CD4-positive, alpha-beta T cell treated with Interleukin-2 at 100 ng/mL for 4 hours (primary cell): ENCODE measurements around the gene CTXN1.
"Not testable (repeated sequence)": the region's sequence is repeated elsewhere in the genome, so short reads cannot be mapped to it uniquely, and the experiment has no call there.

Experiments used
- DNase-seq: peaks from one replicate; pipeline ENCODE4 v3.0.0-alpha.2; 2020; ENCODE audit warnings: low spot score

Gene CTXN1

DNA sequence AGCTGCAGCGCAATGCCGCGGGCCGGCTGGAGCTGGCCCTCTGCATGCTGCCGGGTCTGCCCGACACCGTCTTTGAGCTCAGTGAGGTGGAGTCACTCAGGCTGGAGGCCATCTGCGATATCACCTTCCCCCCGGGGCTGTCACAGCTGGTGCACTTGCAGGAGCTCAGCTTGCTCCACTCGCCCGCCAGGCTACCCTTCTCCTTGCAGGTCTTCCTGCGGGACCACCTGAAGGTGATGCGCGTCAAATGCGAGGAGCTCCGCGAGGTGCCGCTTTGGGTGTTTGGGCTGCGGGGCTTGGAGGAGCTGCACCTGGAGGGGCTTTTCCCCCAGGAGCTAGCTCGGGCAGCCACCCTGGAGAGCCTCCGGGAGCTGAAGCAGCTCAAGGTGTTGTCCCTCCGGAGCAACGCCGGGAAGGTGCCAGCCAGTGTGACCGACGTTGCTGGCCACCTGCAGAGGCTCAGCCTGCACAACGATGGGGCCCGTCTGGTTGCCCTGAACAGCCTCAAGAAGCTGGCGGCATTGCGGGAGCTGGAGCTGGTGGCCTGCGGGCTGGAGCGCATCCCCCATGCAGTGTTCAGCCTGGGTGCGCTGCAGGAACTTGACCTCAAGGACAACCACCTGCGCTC is 26.1 kb downstream of the CTXN1 start:
- no peak for DNase-seq

DNA sequence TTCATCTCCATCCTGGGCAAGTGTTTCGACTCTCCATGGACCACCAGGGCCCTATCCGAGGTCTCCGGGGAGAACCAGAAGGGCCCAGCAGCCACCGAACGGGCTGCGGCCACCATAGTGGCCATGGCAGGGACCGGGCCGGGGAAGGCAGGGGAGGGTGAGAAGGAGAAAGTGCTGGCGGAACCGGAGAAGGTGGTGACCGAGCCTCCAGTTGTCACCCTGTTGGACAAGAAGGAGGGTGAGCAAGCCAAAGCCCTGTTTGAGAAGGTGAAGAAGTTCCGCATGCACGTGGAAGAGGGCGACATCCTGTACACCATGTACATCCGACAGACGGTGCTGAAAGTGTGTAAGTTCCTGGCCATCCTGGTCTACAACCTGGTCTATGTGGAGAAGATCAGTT is 27.0 kb downstream of the CTXN1 start:
- no peak for DNase-seq

DNA sequence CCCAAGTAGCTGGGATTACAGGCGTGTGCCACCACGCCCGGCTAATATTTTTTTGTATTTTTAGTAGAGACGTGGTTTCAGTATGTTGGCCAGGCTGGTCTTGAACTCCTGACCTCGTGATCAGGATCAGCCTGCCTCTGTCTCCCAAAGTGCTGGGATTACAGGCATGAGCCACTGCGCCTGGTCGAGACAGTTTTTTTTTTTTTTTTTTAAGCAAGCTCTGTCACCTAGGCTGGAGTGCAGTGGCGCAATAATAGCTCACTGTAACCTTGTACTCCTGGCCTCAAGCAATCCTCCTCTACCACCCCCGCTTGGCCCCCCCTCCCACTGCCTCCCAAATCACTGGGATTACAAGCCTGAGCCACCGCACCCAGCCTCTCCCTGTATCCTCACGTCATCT is 28.6 kb downstream of the CTXN1 start:
- no peak for DNase-seq

GRCh38 chr19:7895565-7895964 is 30.4 kb downstream of the CTXN1 start:
- no peak for DNase-seq

DNA sequence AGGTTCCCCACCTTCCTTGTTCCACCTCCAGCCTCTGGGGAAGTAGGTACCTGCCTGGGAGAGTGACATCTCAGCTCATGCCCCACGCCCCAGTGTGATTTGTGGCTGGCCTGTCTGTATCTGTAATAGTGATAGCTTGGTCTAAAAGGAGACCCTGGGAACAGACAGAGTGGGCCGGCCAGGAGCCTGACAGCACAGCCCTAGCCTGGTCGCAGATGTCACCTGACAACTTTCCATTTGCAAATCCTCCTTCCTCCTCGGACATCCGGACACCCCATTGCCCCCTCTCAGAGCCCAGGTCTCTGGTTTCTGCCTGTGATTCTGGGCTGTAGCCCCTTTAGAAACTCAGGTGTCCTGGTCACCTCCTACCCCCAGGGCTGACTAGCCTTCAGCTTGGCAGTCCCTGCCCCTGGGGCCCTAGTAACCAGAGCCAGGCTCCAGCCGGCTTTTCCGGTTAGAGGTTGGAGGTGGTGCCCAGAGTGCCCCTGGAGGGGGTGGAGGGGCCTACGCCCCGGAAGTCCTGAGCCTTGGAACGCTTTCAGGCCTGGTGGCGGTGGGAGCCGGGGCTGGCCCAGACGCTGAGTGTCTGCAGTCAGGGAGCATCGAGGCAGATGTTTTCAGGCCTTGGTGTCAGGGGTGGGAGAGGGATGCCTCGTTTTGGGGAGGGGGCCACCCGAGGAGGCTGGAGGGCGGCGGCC is 31.2 kb downstream of the CTXN1 start:
- DNase-seq = no peak

- DNase-seq = not testable (repeated sequence)
These were observed 32.4 kb downstream of the CTXN1 start for GRCh38 chr19:7893362-7894101.

DNA sequence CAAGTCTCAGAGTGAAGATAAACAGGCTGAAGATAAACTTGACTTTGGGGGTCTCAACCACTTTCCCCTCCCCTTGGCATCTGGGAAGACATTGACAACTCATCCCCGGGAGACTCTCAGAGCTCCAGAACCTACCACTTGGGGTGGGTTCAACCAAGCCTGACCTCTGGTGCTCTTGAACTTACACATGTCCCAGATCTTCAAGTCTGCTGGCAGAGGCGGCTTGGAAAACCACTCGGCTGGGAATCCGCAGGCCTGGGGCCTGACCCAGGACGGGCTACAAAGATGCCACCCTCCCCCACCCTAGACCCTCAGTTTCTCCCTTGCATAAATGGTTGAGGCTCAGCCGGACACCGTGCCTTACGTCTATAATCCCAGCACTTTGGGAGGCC is 37.1 kb downstream of the CTXN1 start:
- DNase-seq = no peak

DNA sequence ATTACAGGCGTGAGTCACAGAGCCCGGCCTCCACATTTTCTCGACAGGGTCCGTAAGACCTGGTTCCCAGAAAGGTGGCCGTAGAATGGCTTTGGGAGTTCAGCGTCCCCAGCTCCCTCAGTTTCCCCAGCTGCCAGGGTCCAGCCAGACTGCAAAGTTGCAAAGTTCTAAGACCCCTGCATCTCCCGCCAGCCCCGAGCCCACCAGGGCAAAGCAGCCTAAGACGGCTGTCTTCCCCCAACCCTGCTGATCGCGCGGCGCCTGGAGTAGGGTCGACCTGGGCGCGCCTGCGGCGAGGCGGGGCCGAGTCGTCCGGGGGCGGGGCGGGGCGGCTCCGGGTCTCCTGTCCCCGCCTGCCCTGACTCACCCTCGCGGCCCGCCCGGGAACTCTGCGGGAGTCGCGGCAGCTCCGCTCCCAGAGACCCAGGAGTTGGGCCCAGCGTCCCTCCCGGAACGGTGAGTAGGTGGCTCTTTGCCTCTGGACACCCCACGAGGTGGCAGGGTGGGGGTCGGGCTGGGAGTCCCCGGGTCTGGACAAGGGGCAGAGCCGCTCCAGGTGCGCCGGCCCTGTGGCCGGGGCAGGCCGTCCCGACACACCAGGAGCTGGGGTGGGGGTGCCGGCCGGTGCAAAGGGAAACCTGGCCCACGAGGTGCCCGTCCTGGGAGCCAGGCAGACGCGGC is 37.6 kb downstream of the CTXN1 start, which contains the start of gene LRRC8E:
Gene LRRC8E, plus strand, starts transcription at position 366 of the 681 bp plus-strand sequence. CDS start 7,094 bp downstream, outside the sequence.
- no peak for DNase-seq

DNA sequence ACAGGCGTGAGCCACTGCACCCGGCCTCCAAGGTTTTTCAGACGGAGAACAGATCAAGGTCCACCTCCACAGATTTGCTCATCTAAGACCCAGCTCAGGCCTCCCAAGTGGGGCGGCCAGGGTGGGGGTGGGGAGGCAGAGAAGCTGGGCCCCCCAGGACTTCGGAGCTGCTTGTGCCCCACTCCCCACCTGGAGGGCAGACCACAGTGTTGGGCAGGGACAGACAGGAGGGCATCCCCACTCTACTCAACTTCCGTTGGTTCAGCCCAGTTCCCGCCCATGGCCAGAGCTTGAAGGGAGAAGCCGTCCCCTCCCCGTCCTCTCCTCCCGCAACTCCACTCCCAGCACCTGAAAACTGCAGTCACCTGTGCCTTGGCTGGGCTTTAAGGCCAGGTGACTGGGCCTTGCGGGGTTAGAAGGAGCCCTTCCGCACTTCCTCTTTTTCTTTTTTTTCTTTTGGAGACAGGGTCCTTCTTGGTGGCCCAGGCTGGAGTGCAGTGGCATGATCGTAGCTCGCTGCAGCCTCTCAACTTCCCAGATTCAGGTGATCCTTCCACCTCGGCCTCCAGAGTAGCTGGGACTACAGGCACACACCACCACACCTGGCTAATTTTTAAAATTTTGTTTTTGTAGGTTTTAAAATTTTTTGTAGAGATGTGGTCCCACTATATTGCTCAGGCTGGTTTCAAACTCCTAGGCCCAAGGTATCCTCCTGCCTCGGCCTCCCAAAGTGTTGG is 38.4 kb downstream of the CTXN1 start:
- DNase-seq = no peak

DNA sequence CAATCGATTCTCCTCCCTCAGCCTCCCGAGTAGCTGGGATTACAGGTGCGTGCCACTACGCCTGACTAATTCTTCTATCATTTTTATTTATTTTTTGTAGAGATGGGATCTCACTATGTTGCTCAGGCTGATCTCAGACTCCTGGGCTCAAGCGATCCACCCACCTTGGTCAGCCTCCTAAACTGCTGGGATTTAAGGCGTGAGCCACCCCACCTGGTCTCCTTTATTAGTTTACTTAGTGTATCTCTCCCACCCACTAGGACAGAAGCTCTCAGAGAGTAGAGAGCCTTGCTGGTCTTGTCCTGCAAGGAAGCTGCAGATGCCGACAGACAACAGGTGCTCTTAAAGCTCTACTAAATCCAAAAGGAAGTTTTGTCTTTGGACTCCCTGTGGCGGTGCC is 40.1 kb downstream of the CTXN1 start:
- DNase-seq = no peak

DNA sequence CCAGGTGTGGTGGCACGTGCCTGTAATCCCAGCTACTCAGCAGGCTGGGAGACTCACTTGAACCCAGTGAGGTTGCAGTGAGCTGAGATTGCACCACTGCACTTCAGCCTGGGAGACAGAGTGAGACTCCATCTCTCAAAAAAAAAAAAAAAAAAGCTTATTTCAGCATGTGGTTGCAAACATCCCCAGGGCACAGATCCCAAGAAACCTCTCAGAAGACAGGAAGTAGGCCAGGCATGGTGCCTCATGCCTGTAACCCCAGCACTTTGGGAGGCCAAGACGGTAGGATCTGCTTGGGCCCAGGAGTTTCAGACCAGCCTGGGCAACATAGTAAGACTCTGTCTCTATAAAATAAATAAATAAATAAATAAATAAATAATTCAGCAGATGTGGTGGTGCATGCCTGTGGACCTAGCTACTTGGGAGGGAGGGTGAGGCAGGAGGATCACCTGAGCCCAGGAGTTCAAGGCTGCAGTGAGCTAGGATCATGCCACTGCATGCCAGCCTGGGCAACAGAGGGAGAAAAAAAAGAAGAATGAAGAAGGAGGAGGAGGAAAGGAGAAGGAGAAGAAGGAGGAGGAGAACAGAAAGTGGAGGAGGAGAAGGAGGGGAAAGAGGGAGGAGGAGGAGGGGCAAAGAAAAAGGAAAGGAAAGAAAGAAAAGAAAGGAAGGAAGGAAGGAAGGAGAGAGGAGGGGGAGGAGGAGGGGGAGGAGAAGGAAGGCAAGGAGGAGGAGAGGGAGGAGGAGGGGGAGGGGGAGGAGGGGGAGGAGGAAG is 42.0 kb downstream of the CTXN1 start:
- DNase-seq = no peak

DNA sequence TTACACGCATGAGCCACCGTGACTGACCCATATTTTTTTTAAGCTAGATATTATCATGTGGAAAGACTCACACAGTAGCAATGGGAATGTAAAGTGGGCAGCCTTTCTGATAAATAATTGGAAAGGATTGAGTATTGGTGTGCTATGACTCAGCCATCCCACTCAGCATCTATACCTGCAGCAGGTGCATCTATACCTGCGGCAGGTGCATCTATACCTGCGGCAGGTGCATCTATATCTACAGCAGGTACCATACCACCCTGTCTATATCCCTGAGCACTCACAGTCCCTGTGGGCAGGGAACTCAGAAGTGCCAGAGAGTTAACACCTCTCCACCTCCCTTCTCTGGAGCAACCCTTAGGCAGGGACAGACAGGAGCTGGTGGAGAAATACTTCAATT is 42.8 kb downstream of the CTXN1 start:
- no peak for DNase-seq

DNA sequence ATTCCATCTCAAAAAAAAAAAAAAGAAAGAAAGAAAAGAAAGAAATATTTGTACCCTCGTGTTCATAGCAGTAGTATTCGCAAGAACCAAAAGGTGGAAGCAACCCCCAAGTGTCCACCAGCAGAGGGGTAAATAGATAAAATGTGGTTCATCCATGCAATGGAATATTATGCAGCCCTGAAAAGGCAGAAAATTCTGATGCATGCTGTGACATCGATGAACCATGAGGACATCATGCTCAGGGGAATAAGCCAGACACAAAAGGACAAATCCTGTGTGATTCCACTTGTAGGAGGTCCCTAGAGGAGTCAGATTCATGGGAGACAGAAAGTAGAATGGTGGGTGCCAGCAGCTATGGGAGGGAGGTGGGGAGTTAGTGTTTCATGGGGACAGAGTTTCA is 44.0 kb downstream of the CTXN1 start:
- DNase-seq = no peak

GRCh38 chr19:7879836-7880235 is 46.1 kb downstream of the CTXN1 start:
- DNase-seq = no peak

- DNase-seq = no peak
These were observed 46.7 kb downstream of the CTXN1 start for GRCh38 chr19:7879111-7879807.

DNA sequence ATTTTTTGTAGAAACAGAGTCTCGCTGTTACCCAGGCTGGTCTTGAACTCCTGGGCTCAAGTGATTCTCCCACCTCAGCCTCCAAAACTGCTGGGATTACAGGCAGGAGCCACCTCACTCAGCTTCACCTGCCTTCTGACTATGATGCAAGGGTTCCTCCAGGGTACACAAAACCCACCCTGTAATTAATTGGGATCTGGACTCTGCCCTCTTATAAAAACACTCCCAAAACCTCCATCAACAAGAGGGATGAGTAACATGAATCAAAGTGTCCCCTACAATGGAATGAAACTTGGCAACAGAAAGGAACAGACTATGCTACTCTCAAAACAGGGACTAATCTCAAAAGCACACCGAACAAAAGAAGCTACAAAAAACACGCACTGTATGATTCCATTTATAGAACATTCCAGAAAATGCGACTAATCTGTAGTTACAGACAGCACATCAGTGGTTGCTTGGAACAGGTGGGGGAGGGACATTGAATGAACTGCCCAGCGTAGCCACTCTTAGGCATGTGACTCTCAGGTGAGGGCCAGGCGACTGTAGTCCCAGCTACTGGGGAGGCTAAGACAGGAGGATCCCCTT is 48.6 kb downstream of the CTXN1 start:
- no peak for DNase-seq

DNA sequence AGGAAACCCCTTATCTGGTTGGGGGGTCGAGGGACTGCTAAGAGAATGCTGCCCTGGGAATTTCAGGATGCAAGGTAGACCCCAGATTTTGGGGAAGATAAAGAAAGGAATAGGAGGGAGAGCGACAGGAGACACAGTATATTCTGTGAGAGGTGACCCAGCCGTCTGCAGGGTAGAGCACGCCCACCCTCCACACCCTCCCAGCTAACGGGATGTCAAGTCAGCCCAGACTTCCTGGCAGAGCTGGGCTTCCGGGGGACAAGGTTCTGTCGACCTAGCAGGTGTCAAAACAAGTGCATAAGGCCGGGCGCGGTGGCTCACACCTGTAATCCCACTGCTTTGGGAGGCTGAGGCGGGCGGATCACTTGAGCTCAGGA is 51.0 kb downstream of the CTXN1 start:
- DNase-seq = no peak
